ENCODE results near the gene SLC23A1.
A peak's percentile ranks its signal among the peaks of the same experiment; 100 is the strongest.

The SLC23A1 gene

GRCh38 chr5:139406963-139407362, 23.9 kb upstream of the SLC23A1 start:
- no peak for DNase-seq

- DNase-seq: no peak
Observed at GRCh38 chr5:139404484-139404840, 21.4 kb upstream of the SLC23A1 start.

GRCh38 chr5:139403787-139404483, 20.8 kb upstream of the SLC23A1 start, which contains the start of gene SPATA24:
Gene SPATA24, minus strand, starts transcription at chr5:139404089. Its CDS starts 29 bp downstream, at chr5:139404060.
- peak; percentile 98 for DNase-seq

DNA sequence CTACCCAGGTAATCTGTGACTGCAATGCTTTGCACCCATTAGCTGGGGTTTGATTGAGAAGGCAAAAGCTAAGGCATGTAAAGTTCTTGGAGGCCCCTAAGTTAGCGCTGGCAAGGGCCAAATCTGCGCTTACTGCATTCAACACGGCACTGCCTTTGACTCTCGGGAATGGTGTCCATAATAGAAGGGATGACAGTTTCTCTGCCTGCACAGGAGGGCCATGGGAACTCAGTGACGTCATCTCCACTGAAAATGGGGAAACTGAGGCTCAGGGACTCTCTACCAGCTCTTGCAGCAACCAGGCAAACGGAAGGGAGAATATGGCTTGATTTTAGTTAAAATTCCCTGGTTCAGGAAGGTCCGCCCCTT, 20.3 kb upstream of the SLC23A1 start:
- DNase-seq: no peak

DNA sequence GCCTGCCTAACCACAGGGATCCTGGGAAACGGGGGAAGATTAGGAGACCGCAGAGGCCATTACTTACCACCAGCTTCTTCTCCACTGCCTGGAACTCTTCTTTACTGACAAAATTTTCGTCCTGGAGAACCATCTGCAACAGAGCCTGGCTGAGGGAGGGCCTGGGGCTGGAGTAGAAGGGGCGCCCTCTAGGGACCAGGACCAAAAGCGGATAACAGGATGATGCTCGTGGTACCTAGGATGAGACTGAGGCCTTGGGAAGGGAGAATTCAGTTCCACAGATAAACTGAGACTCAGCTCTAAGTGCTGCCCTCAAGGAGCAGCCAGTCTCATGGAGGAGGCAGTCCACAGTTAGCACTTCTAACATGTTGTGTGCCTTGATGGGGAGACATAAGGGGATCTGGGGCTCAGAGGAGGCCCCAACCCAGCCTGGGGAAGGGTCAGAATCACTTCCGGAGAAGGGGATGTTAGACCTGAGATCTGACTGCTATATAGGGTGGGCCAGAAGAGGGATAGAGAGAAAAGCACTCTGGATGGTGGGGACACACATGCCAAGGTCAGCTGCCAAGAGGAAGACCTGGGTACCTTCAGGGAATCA, 19.6 kb upstream of the SLC23A1 start:
- no peak for DNase-seq

DNA sequence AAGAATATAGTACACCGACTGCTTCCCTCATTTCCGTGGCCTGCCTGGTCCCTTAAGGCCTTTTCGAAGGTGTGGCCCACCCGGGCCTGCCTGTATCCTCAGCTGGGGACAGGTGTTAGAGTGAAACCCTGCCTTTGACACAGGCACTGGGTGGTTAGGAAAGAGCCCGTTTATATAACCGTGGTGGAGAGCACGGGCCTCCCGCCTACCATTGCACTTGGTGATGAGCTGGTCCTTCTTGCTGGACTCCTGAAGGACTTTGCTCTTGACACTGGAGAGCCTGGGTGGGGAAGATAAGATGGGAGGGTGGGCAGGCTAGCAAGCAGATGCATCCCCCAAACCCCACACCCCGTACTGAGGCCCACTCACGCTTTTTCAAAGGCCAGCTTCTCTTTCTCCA, 18.4 kb upstream of the SLC23A1 start:
- DNase-seq: no peak

- no peak for DNase-seq
Observed at GRCh38 chr5:139399501-139400121, 16.5 kb upstream of the SLC23A1 start.

- DNase-seq: no peak
Observed at GRCh38 chr5:139397921-139398320, 14.8 kb upstream of the SLC23A1 start.

GRCh38 chr5:139396691-139397090, 13.6 kb upstream of the SLC23A1 start:
- DNase-seq: no peak

DNA sequence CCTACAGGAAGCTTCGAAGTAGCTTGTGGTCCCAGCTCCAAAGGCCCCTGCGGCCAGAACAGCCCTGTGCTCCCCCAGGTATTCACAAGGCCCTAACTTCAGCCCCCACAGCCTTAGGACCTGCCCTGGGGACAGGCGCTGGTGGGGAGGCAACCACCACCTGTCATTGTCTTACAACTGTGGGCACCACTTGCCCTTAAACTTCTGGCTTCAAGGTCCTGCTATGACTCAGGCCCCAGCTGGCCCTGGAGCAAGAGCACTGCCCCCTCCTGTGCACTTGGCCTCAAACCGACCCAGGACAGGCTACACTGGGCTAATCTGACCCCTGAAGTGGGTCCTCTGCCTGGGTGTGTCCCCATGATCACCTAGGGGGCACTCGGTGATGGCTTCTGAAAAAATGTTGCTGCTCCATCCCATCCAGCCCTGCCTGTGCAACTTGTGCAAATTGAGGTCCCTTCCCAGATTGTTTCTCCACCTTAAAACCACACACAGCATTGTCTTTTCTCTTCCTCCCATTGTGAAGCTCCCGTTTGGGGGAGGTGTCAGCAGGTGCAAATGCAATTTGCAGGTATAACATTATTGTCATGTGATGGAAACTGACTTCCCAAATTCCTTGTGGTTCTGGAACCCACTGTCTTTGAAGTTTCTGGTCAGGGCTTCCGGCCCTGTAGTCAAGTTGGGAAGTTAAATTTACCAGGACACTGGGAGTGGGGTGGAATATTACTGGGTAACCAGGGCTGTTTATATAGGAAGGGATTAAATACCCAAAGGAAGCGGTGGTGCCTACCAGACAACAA, 12.9 kb upstream of the SLC23A1 start:
- DNase-seq: no peak

- no peak for DNase-seq
Observed at GRCh38 chr5:139394654-139395566, 11.8 kb upstream of the SLC23A1 start, which contains the start of gene PROB1. Gene PROB1, minus strand, starts transcription at chr5:139395104. Its CDS starts 23 bp downstream, at chr5:139395081.

DNA sequence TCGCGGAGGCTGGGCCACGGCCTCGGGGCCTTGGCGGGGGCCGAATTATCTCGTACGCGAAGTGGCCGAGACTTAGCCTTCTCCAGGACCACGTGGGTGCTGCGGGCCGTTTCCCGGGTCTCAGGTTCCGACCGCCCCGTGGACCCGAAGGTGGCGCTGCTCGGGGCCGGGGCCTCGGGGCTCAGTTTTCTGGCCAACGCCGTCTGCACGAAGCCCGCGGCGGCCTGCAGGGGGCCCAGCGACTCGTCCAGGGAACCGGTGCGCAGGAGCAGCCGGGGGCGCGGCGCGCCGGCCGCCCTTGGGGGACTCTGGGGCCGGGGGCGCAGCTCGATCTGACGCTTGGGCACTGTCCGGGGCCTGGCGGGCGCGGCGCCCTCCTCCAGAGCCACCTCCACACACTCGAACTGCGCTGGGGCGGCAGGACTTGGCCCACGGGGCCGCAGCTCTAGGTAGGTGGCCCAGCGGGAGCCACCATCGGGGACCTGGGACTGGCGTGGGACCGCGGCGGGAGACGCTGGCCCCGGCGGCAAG, 11.1 kb upstream of the SLC23A1 start:
- DNase-seq: peak; percentile 51

GRCh38 chr5:139393497-139394122, 10.5 kb upstream of the SLC23A1 start:
- no peak for DNase-seq

DNA sequence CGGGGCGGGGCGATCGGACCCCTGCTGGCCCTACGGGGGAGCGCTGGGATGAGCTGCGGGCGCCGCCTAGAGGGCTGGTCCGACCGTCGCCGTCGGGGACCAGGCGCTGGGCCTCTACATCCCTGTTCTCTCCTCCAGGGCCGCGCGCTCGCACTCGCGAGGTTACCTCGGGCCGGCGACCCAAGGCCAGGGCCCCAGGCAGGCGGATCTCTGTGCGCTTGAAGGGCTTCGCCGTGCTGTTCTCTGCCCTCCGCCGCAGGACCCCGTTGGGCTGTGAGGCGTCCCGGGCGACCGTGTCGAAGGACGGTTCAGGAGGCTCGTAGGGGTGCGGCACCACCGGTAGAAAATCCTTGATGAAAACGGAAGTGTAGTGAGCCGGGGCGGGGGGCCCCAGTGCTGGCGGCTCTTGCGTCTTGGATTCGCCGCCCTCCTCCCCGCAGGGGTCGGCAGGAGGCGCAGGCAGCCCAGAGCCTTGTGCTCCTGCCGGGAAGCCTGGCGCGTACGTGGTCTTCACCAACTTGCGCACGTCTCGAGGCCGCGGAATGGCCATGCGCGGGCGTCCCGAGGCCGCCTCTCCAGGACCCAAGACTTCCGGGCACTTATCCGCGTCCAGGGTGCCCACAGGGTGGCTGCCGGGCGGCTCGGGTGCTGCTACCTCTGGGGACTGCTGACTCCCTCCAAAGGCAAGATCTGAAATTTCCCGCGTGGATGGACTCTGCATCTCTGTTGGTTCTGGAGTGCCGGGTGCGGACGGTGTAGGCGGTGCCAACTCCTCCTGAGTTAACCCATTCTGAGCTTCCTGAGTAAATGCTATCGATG, 9.8 kb upstream of the SLC23A1 start:
- peak; percentile 69 for DNase-seq

DNA sequence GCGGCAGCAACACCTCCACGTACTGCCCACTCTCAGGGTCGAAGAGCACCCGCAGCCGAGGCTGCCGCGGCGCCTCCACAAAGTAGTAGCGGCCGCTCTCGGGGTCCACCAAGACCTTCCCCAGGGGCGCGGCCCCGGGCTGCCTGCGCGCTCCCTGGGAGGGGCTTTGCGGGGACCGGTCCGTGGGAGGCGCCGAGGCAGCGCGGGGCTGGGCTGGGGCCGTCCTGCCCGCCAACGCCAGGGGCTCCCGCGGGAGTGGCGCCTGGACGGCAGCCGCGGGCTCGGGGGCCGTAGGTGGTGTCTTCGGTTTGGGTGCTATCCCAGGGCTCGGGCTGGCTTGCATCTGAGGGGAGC, 9.2 kb upstream of the SLC23A1 start:
- no peak for DNase-seq

GRCh38 chr5:139391570-139392323, 8.7 kb upstream of the SLC23A1 start:
- peak; percentile 36 for DNase-seq

DNA sequence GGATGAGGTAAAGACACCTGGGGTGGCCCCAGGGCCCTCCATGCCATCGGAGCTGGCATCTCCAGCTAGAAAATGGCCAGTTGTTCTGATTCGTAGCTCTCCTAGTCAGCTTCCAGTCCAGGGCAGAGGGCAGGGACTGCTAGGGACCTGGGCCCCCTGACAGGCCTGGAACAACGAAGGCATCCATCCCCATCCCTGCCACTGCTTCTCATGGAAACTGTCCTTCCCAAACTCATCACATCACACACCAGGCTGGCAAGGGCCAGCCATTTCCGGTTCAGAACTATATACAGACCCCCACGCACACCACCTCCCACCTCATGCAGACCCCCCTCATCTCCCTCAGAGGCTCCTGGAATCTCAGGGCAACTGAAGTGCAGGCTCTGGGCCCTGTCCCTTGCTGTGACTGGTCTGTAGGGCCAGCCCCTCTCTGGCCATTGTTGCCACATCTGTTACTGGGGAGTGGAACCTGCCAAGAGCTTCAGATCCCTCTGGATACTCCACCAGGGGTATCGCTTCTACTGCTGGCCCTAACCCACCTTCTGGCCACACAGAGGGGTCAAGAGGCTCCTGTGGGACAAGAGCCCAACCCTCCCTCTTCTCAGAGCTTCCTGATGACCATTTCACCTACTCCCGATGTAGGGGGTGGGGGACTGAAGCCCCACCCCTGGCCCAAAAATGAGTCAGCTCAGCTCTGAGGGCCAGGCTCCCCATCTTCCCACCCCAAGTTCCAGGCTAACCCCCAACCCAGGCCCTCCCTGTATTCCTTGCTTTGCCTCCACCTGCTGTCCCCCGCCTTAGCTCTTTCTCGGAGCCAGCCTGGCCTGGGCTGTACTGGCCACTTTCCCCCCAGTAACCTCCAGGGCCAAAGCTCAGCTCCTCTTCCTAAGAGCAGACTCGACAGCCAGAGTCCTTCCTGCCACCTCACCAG, 7.8 kb upstream of the SLC23A1 start:
- DNase-seq: no peak

- no peak for DNase-seq
Observed at GRCh38 chr5:139389701-139390638, 6.9 kb upstream of the SLC23A1 start, which contains the start of gene MZB1. Gene MZB1, minus strand, starts transcription at chr5:139389913. Its CDS starts 57 bp downstream, at chr5:139389856.
